GM12878 (cell line): ENCODE results near the gene SOS1. TPM values are rescaled to one million over a fixed set of nuclear protein-coding genes. Genes with fewer than 3 reads are reported as not detected.

Experiments
- ASH2L ChIP-seq: fragments of 300-600, 200-600 bp; sonication (generic); IDR thresholded peaks from 2 replicates; pipeline ENCODE4 v1.6.1; 2017; ENCODE audit warnings: low read depth, mild to moderate bottlenecking, borderline replicate concordance
- ATF7 ChIP-seq: fragments of 450-650 bp; IDR thresholded peaks from 2 replicates; pipeline ENCODE4 v1.6.1; 2016; ENCODE audit warnings: low read depth, mild to moderate bottlenecking
- CREM ChIP-seq: IDR thresholded peaks from 2 replicates; pipeline ENCODE4 v1.6.1; 2014; ENCODE audit warnings: antibody characterized with exemption, low read depth
- GATAD2B ChIP-seq: fragments of 450-650 bp; conservative IDR thresholded peaks from 2 replicates; pipeline ENCODE4 v1.6.1; 2017; ENCODE audit warnings: low read depth, mild to moderate bottlenecking, moderate library complexity
- IKZF1 ChIP-seq: fragments of 450-650 bp; conservative IDR thresholded peaks from 2 replicates; pipeline ENCODE4 v1.6.1; 2017; ENCODE audit warnings: antibody characterized with exemption, mild to moderate bottlenecking
- IKZF2 ChIP-seq, 2 experiments: fragments of 450-650 bp; IDR thresholded peaks; 2 replicates each; pipeline ENCODE4 v1.6.1; 2017; ENCODE audit warnings: mild to moderate bottlenecking in 2 of 2, moderate library complexity in 2 of 2
- JUND ChIP-seq: IDR thresholded peaks from 2 replicates; pipeline ENCODE4 v1.6.1; 2012; ENCODE audit warnings: low read depth, mild to moderate bottlenecking, low read length, improper control_type of control experiment, moderate library complexity
- MEF2B ChIP-seq: fragments of 450-650 bp; IDR thresholded peaks from 2 replicates; pipeline ENCODE4 v1.6.1; 2018; ENCODE audit warnings: mild to moderate bottlenecking, moderate library complexity; ENCODE audit not compliant: partially characterized antibody, poor library complexity, severe bottlenecking
- MYC ChIP-seq: IDR thresholded peaks from 2 replicates; pipeline ENCODE4 v1.6.1; 2011; ENCODE audit warnings: mild to moderate bottlenecking, low read length, moderate library complexity, inconsistent platforms; ENCODE audit not compliant: insufficient read depth, insufficient replicate concordance, insufficient read length, severe bottlenecking
- NFYA ChIP-seq: IDR thresholded peaks from 2 replicates; pipeline ENCODE4 v1.6.1; 2011; ENCODE audit warnings: low read depth, mild to moderate bottlenecking, low read length, improper control_type of control experiment, borderline replicate concordance
- NR2C1 ChIP-seq: fragments of 450-650 bp; IDR thresholded peaks from 2 replicates; pipeline ENCODE4 v1.6.1; 2017; ENCODE audit warnings: antibody characterized with exemption, mild to moderate bottlenecking, moderate library complexity
- PKNOX1 ChIP-seq: fragments of 450-650 bp; IDR thresholded peaks from 2 replicates; pipeline ENCODE4 v1.6.1; 2016; ENCODE audit warnings: mild to moderate bottlenecking
- POU2F2 ChIP-seq: IDR thresholded peaks from 3 replicates; pipeline ENCODE4 v1.6.1; 2011; ENCODE audit warnings: low read depth, mild to moderate bottlenecking, low read length, borderline replicate concordance
- PRDM15 ChIP-seq: fragments of 450-650 bp; formaldehyde crosslinking; IDR thresholded peaks from 2 replicates; pipeline ENCODE4 v1.4.0; 2020; ENCODE audit warnings: mild to moderate bottlenecking, moderate library complexity
- SMARCA5 ChIP-seq: fragments of 450-650 bp; IDR thresholded peaks from 2 replicates; pipeline ENCODE4 v1.6.1; 2017; ENCODE audit warnings: mild to moderate bottlenecking
- SREBF2 ChIP-seq: IDR thresholded peaks from 2 replicates; pipeline ENCODE4 v1.6.1; 2012; ENCODE audit warnings: mild to moderate bottlenecking, low read length
- SUPT20H ChIP-seq: IDR thresholded peaks from 2 replicates; pipeline ENCODE4 v1.6.1; 2011; ENCODE audit warnings: low read depth, mild to moderate bottlenecking, low read length, moderate library complexity, borderline replicate concordance; ENCODE audit not compliant: control insufficient read depth
- SUZ12 ChIP-seq: fragments of 200-600 bp; sonication (generic); IDR thresholded peaks from one replicate; pipeline ENCODE4 v1.6.1; 2018; ENCODE audit warnings: antibody characterized with exemption, mild to moderate bottlenecking; ENCODE audit not compliant: unreplicated experiment
- ZBED1 ChIP-seq: IDR thresholded peaks from 2 replicates; pipeline ENCODE4 v1.6.1; 2016; ENCODE audit warnings: borderline replicate concordance
- ZBTB33 ChIP-seq: fragments of 450-650 bp; IDR thresholded peaks from 2 replicates; pipeline ENCODE4 v1.6.1; 2017; ENCODE audit warnings: mild to moderate bottlenecking
- ZNF207 ChIP-seq: fragments of 450-650 bp; IDR thresholded peaks from 2 replicates; pipeline ENCODE4 v1.6.1; 2014; ENCODE audit warnings: antibody characterized with exemption, mild to moderate bottlenecking, borderline replicate concordance
- ZNF274 ChIP-seq: IDR thresholded peaks from one replicate; pipeline ENCODE4 v1.8.0; 2011; ENCODE audit not compliant: insufficient read length, insufficient read depth
- ZZZ3 ChIP-seq: IDR thresholded peaks from 2 replicates; pipeline ENCODE4 v1.6.1; 2011; ENCODE audit warnings: low read depth; ENCODE audit not compliant: control insufficient read depth, insufficient read length
- polyA plus RNA-seq, 11 experiments: library from polyadenylated mRNA; depleted of rRNA in 4 of 11; unstranded in 6 of 11; stranded (reverse) in 5 of 11; fragments of >200 nt; fragmentation: Nextera tagmentation in 4 of 11; fragmentation: Illumina TruSeq in 1 of 11; extraction: Ambion mirVana in 4 of 11; extraction: Trizol in 1 of 11; gene quantifications; 1 replicate in 1 of 11; 2 replicates in 10 of 11; pipeline versions ENCODE4 v1.2.1 to v1.2.3, GENCODE V29; 2011 to 2016; ENCODE audit warnings: inconsistent platforms in 2 of 11, missing spikeins in 2 of 11, low read depth in 1 of 11
- total RNA-seq, 4 experiments: library from RNA; depleted of rRNA in 3 of 4; stranded (reverse); fragments of >200 nt in 3 of 4; fragmentation: Illumina TruSeq in 1 of 4; extraction: Trizol in 1 of 4; gene quantifications; 2 replicates each; pipeline versions ENCODE4 v1.2.1 to v1.2.3, GENCODE V29; 2013 to 2021

SOS1 gene
- total and polyA plus RNA-seq, 10 of the 15 experiments (the other 5 are each of a cell fraction or from before 2014, with no cell fraction given): 2.1 to 24.1 (median 8.5) TPM

GRCh38 chr2:39099870-39100728 is 20.8 kb downstream of the SOS1 start (continued):
- 0 out of 2 replicates have a peak, but pooled peaks have one; percentile 45 for TF ChIP-seq IKZF1
- no peak for TF ChIP-seq MEF2B
- TF ChIP-seq ZZZ3: no peak
- TF ChIP-seq NFYA: no peak
- TF ChIP-seq ZNF207: no peak
- TF ChIP-seq ZNF274: no peak
- TF ChIP-seq PRDM15 (CRISPR knock-in tag): no peak
- no peak for TF ChIP-seq SMARCA5
- peak; percentile 72 to 80 for TF ChIP-seq IKZF2 (IDR thresholded peaks at IDR 0.05)
- 0 out of 2 replicates have a peak, but pooled peaks have one; percentile 10 for TF ChIP-seq CREM
- TF ChIP-seq SUZ12: no peak
- no peak for TF ChIP-seq SUPT20H
- TF ChIP-seq POU2F2: peak; percentile 43; the same call in 1 of the 3 replicates
- no peak for TF ChIP-seq ASH2L
- peak; percentile 51 for TF ChIP-seq PKNOX1
- no peak for TF ChIP-seq ZBED1
- no peak for TF ChIP-seq ZBTB33
- TF ChIP-seq JUND: no peak
- no peak for TF ChIP-seq SREBF2
- no peak for TF ChIP-seq MYC
- TF ChIP-seq GATAD2B: no peak
- peak; percentile 61 for TF ChIP-seq ATF7
- no peak for TF ChIP-seq NR2C1
